SW480 (cell line): Measurements from ENCODE around the gene EPB41L1.
A peak's percentile ranks its signal among the peaks of the same experiment; 100 is the strongest.
"Not testable (repeated sequence)": the region's sequence is repeated elsewhere in the genome, so short reads cannot be mapped to it uniquely, and the experiment has no call there.

ENCODE experiments used
- DNase-seq: peaks from one replicate; pipeline ENCODE4 v3.0.0-alpha.2; 2016; ENCODE audit warnings: low spot score

Gene EPB41L1

DNA sequence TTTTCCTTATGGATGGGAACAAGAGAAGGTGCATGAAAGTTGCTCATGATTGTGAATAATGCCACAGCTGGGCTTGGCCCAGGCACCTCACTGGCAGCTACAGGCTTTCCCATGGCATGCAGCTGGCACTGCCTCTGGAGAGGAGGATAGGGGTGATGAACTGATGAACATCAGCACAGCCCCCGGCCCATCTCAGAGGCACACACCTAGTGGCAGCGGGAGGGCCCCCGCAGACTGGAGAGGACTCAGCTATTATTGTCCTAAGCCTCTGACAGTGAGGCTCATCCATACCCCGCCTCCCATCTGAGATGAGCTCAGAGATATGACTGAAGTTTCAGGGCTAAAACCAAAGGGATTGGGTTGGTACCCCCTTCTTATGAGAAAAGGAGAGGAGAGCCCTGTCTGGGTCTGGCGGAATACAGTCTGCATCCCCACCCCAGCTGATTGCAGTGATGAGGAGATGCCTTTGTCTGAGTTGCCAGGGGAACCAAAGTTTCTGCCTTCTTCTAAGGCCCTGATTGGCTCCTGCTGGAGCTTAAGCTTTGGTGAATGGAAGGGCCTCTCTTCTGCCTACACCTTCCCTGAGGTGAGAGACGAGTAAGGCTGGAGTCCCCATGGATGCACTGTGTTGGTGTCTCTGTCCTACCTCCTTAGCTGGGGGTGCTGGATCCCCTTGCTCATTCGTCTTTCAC lies 27.6 kb upstream of the EPB41L1 start:
- no peak for DNase-seq

DNA sequence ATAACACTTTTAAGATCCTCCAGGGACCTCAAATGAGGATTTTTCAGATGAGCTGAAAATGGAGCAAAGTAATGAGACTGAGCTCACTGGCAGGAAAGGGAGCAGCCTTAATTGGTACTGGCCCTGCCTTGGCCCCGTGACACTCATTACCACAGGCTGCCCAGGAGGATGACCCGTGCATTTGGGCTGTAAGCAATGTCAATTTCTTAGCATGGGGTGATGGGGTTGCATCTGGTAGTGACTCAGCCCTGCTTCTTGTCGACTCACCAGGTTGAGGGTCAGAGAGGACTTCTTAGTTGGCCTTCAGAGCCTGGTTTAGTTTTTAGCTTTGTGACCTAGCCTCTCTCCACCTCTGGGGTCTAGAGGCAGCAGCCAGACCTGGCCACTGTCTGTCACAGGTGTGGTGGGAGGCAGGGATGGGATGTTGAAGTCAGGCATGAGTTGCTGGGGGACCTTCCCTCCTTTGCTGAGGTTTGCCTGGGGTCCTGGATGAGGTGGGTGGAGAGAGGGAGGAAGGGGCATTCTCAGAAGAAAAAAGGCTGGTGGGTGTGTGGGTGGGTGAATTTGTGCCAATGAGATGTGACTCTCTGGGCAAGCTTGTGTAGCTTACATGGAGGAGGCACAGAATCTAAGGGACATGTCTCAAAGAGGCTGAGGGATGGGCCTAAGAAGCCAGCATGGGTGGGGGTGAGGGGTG lies 25.9 kb upstream of the EPB41L1 start:
- no peak for DNase-seq

DNA sequence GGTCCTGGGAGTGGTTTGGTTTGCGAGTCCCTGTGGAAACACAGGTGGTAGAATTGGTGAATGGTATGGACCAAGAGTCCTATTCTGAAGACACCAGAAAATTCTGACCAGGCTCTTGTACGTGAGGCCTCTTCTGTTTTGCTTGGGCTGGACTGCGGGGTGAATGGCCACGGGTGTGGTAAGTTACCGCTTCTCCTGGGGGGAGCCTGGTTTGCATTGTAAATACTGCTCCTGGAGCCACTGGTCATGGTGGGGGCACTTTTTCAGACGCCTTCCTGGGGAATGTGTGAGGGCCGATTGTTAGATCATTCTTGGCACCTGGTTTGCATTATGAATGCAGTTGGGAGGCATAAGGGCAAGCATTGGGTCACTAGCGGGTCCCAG lies 25.4 kb upstream of the EPB41L1 start:
- no peak for DNase-seq

DNA sequence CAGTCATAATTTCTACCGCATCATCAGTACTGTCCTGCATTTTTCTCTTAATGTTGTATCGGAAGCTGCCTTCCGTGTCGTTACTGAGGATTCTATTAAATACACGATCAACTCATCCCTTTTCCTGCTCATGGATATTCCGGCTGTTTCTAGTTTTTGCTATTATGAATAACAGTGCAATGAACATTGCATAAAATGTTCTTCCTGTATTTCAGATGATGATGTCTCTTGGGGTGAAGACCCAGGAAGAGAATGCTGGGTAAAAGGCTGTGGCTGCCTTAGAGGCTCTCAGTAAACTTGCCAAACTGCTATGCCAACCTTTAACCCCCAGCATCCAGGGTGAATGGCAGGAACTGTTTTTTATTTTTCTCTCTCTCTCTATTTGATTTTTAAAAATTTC lies 24.1 kb upstream of the EPB41L1 start:
- no peak for DNase-seq

DNA sequence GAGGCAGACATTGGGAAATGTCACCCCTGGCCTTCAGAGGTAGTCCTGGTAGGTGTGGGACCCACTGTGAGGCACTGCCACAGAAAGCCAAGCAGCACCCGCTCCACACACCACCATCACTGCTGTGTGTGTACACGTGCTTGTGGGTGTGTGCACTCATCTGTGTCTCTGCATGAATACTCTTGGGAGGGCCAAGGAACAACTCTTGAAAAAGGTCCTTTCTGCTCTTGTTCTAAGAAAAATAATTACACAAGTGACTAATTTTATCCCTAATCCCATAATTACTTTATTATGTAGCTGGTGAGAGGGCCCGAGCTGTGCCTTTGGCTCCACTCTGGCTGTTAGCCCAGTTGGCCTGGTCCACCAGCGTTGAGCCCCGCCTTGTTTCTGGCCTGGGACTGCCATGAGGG lies 21.7 kb upstream of the EPB41L1 start:
- no peak for DNase-seq

DNA sequence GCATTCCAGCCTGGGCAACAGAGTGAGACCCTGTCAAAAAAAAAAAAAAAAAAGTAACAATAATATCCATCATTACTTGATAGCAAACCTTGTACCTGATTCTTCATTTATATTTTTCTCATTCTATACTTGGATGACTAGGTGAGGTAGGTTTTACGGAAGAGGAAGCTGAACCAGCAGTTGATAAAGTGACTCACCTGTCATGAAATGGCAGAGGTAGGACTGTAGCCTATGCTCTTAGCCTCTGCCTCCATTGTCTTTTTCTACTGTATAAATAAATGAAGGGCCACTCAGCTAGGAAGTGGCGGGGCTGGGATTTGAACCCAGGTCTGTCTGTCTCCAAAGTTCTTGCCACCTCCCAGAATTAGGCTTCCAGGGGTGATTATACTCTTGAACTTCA lies 20.7 kb upstream of the EPB41L1 start:
- DNase-seq, result no peak

DNA sequence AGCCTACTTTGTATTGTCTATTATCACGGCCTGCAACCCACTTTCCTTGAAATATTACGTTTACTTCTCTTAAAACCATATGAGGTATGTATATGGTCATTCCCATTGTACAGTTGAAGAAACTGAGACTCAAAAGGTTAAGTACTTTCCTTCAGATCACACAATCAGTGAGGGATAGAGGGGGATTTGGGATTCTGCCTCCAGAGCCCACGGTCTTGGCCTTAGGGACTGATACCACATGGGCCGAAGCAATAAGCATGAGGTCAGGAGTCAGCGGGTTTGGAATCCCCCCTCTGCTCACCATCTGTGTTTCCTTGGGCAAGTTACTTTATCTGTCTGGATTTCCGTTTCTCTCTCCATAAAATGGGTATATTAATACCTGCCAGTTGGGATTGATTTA lies 19.4 kb upstream of the EPB41L1 start:
- no peak for DNase-seq

DNA sequence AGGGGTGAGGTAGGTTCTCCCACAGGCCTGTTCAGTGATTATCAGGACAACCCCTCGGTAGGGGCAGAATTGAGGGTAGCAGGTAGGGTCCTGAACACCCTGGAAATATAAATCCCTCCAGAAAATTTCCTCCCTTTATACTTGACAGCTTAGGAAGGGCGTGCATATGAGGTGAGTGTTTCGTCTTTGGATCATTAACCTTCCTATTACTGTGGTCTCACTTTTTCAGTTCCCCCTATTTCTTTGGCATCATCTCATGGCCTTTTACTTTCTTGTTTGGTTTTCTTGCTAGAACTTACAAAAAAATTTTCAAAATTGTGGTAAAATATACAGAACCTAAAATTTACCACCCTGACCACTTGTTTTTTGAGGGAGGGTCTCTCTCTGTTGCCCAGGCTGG lies 18.7 kb upstream of the EPB41L1 start:
- no peak for DNase-seq

DNA sequence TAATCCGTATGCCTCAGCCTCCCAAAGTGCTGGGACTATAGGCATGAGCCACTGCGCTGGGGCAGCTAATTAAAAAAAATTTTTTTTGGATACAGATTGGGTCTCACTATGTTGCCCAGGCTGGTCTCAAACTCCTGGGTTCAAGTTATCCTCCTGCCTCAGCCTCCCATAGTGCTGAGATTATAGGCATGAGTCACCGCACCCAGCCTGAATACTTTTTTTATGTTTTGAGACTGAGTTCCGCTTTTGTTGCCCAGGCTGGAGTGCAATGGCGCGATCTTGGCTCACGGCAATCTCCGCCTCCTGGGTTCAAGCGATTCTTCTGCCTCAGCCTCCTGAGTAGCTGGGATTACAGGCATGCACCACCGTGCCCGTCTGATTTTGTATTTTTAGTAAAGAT lies 17.2 kb upstream of the EPB41L1 start:
- DNase-seq, result not testable (repeated sequence)

DNA sequence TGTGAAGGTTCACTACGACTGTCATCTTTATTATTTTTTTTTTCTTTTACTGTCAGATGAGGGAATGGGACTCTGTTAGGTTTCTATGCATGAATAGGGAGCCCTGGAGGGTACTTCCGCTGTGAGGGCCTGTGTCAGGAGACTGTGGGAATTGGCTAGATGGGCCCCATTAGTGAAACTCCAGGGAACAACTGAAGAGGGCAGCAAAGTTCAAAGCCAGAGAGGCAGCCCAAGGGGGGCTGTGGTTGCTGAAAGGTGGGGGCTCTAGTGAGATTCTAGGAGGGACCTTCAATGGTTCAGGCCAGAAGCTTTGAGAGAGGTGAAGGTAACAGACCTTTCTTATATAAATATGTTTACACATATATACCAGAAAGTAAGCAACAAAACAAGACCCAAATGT lies 13.2 kb upstream of the EPB41L1 start:
- DNase-seq, result no peak

DNA sequence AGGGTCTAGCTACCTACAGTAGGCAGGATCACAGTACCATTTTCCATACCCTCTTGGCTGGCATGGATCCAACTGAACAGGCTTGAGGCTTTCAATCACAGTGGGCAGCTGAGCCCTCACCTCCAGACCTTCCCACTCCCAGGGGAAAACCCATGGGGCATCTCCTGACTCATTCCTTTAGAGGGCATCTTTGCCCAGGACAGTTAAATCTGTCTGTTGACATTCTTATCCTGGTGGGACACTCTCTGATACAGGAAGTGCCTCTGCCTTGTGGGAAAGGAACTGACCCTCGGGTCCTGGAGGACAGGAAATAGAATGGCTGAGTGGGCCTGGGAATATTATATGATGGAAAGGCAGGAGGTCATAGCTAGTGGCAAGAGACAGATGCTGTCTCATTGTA lies 10.2 kb upstream of the EPB41L1 start:
- DNase-seq, result no peak

DNA sequence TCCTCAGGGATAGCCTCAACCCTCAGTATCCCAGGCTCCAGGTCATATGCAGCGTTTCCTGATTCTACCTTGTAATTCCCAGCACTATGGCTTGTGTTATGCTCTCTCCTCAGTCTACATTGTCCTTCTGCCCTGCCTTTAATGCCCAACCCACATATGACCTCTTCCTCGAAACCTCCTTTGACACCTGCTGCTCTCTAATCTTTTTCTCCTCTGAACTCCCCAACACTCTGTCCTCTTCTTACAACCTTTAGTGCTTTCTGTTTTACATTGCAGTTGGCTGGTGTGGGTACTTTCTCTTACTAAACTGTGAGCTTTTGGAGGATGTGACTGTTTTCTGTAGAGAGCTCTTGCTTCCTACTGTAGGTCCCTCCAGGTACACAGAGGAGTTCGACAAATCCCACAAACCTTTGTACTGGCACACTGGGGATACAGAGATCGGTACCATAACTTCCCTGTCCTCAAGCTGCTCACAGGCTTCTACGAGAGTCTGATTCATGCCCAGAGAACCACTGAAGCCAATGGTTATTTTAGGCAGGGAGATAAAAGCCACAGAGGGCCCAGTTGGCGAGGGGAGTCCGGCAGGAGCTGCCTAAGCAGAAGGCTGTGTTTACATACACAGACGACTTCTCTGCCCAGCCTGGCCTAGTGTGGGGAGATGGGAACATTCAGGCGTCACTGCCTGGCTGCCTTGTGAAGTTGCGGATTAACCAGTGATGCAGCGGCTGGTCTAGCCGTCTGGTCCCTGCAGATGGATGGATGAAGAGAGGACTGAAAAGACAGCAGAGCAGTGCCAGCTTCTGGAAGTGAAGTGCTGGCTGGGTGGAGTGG lies 8.4 kb upstream of the EPB41L1 start:
- no peak for DNase-seq

DNA sequence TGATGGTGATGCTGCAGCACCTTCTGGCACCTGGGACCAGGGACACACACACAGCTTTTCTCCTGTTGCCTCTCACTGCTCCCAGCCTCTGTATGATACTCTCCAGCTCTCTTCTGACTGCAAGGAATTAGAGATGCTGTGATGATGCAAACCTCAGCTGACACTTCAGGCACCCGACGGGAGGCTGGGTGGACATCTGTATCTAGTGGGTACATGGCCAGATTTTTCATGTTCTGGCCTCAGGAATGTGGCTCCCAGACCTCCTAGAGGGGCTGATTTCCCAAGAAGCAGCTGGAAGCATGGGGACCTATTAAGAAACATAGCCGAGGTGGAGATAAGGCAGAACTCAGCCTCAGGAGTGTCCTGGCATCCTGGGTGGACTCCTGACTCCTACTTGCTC lies 6.8 kb upstream of the EPB41L1 start:
- no peak for DNase-seq

DNA sequence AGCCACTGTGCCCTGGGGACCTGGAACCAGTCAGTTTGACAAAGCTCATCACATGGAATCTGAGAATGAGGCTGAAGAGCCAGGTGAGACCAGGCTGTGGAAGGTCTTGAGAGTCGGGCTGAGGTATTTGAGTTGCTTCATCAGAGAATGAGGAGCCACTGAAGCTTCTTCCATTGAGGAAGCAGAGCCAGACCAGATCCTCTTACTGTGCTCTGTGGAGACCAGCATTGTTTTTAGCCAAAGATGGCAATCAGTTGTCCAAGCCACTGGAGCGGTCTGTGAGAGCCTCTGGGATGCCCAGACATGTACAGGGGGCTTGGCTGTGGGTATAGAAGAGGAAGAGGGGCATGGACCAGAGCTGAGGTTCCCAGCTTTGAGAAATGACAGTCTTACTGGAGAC lies 6.1 kb upstream of the EPB41L1 start:
- DNase-seq, result no peak

DNA sequence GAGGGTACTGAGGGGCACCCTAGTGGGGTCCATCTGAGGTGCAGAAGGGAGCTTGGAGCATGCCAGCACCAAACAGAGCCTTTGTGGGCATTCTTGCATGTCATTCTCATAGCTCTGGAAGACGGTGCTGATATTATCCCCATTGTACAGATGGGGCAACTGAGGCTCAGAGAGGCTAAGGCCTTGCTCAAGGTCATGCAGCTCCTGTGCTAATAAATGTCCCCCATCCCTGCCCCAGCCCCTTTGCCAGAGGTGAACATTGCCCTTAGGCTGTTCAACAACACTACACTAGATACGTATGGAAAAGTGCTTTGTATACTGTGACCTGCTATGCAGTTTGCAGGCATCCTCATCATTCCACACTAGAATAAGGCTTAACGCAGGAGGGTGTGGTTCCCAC lies 5.5 kb upstream of the EPB41L1 start:
- no peak for DNase-seq

DNA sequence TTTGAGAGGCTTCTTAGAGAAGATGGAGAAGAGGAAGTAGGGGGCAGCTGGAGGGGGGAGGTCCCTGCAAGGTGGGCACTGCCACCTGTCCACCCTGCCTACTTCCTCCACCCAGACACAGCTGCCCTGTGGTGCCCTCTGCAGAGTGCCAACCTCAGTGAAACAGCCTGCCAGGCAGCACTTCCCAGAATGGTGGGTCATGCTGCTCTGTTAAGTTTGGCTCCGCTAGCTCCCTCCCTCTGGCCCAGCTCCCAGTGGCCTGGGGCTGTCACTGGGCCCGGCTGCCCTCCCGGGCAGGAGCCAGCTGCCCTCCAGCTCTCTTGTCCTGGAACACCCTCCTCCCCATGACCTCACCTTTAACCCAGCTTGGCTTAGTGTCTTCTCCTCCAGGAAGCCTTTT lies 5.1 kb upstream of the EPB41L1 start:
- no peak for DNase-seq

DNA sequence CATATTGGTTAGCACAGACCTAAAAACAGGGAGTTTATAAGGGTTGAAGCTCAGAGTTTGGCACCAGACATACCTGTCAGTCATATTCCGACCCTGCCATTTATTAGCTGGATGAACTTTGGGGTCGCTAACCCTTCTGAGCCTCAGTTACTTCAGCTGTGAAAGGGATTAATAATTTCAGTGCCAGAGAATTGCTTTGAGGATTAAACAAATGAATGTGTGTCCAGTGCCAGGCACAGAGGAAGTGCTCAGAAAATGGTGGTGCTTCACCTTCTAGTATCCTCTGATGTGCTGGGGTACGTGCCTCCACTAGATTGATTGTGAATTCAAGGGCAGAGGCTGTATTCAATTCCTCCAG lies 4.1 kb upstream of the EPB41L1 start:
- DNase-seq, result no peak

DNA sequence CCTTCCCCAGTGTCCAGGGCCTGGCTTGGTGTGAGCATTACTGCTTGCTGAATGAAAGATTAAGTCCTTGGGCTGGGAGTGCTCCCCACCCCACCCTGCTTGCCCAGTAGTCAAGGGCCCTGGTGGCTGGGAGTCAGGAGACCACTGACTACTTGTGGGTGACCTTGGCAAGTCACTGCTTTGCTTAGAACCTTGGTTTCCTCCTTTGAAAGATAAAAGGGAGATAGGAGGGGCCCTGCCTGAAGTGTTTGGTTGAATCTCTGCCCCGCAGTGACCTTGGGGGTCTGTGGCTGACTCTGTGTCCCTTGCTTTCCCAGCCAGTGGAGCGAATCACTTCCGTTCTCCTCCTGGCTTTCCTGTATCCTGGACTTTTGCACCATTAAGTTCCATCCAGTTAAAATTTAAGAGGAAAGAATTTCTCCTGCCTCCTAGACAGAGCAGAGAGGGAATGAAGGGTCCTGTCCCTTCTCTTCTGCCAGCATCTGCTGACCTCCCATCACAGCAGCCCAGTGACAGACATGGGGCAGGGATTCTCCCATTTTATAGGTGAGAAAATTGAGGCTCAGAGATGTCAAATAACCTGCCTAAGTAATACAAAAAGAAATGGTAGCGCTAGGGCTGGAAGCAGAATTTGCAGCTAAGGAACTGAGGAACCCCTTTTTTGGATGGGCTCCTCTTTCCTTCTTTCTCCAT lies 3.5 kb upstream of the EPB41L1 start:
- no peak for DNase-seq

DNA sequence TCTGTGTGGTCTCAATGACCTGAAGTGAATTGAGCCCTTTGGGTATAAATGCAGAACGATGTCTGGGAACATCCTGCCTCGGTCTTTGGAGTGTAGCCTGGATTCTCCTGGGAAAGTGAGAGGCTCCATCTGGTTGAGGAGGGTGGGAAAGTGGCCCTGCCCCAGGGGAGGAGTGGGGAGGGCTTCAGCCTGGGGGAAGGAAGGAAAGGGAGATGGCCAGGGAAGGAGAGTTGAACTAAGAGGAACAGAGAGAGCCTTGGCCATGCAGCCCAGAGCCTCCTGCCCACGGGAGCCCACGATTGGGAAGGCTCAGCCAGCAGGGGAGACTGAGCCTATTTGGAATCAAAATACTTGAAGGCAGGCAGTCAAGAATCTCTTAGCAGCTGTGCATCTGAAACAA lies 2.3 kb upstream of the EPB41L1 start:
- DNase-seq, result no peak

DNA sequence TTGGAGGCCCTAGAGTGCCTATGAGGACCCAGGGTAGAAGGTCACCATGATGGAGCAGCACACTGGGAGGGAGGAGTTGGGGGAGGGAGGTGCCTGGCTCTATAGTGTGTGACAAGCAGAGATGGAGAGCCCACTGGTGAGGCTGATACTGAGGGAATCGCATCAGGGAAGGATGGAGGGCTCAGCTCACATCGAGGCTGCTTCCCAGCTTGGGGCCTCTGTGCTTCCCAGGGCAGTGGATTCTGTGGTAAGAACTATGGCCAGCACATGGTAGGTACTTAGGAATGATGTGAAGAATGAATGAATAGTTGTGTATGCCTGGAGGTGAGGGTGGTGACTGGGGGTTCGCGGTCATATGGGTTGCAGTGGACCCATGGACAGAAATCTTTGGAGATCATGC lies 1.3 kb upstream of the EPB41L1 start:
- DNase-seq, result no peak

DNA sequence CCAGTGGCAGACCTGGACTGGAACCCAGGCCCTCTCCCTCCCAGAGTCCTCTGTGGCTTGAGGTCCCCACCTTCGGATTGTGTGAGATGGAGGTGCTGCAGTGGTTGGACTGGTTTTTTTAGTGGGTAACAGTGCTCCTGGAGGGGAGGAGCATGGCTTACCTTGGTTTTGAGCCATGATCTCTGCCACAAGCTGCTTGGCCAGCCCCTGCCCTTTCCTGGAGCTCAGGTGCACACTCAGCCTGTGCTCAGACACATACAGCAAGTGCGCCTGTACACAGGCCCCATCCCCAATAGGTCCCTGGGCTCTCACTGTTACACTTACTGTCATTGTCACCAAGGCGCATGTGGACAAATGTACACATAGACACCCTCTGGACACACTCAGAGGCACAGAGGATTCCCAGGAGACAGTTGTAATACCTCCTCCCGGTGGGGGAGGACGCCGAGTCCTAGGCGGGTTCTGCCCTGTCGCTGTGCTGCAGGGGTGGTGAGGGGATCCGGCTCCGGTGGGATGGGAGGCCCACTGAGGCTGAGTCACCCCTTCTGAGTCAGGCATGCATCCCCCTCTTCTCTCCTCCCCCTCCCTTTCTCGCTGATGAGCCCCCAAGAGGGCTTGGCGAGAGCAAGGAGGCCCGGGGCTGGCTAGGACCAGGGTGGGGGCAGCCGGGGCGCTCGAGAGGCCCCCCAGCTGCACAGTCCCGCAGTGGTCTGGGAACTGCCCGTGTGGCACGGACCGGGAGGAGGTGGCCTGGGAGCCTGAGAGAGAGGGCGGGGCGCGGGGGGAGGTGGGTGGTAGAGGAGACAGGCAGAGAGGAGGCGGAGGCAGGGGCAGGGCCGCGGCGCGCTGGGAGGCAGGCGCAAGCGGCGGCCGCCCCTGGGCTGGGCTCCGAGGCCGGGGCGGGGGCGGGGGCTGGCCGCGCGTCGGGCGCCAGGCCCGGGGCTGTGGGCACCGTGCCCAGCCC lies 522 bp upstream of the EPB41L1 start:
- DNase-seq, result peak; percentile 71

DNA sequence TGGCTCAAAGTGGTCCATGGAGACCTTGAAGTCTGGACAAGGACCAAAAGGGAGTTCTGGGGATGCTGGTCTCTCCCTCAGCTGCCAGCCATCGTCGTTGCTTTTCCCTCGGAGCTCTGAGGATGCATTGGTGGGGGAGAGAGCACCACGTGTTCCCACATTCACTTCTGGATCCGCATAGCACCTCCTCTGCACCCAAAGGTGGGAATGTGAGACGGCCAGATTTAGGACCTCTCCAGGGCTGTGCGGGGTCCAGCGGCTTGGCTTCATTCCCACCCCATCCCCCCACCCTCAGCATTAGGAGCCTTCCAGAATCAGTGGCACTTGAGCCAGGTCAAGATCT lies 1.1 kb downstream of the EPB41L1 start:
- no peak for DNase-seq
